Measurements from ENCODE around the gene NTRK2. TPM values are rescaled to one million over a fixed set of nuclear protein-coding genes. Genes with fewer than 3 reads are reported as not detected.

NTRK2 gene
- total RNA-seq, 1 donor from 2014 or later: 4.6 TPM

DNA sequence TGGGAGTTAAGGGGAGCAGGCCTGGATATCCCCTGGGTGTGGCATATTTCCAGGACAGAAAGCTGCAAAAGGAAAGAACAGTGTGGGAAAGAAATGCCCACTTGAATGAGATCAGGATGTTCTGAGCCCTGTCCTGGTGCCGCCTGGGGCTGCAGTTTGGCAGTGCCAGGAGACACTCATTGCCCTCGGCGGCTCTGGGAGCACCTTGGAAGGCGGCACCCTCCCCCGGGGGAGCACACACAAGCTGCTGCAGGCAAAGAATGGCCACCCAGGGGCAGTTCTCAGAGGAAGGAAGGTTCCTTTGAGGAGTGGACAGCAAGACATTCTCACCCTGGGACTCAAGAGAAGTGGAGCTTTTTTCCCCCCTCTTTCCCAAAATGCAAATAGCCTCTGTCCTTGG, 305.3 kb downstream of the NTRK2 start:
- TF ChIP-seq, protein P1, sequence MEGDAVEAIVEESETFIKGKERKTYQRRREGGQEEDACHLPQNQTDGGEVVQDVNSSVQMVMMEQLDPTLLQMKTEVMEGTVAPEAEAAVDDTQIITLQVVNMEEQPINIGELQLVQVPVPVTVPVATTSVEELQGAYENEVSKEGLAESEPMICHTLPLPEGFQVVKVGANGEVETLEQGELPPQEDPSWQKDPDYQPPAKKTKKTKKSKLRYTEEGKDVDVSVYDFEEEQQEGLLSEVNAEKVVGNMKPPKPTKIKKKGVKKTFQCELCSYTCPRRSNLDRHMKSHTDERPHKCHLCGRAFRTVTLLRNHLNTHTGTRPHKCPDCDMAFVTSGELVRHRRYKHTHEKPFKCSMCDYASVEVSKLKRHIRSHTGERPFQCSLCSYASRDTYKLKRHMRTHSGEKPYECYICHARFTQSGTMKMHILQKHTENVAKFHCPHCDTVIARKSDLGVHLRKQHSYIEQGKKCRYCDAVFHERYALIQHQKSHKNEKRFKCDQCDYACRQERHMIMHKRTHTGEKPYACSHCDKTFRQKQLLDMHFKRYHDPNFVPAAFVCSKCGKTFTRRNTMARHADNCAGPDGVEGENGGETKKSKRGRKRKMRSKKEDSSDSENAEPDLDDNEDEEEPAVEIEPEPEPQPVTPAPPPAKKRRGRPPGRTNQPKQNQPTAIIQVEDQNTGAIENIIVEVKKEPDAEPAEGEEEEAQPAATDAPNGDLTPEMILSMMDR (IDR thresholded peaks at IDR 0.05; ENCODE audit: insufficient read depth, low read depth, low read length): no peak
- TF ChIP-seq EZH2 (IDR thresholded peaks at IDR 0.05; ENCODE audit: insufficient read depth, low read length): no peak
- peaks cover 4% of the 10 kb centered on the region for H3K27me3 Mint-ChIP-seq (ENCODE audit: low read depth, unreplicated experiment)
- FAIRE-seq (no peak), DNase-seq (ENCODE audit: low read depth) (no peak)
- Histone ChIP-seq H3K4me3 (ENCODE audit: insufficient read depth, low read depth, low read length) (no peak overlapping the region), H3K4me1 (ENCODE audit: insufficient read depth, low read length) (peaks cover 5% of the 10 kb centered on the region), H3K4me2 (ENCODE audit: low read length) (no peak overlapping the region), H3K27ac (ENCODE audit: low read depth, low read length) (no peak overlapping the region), H3K79me2 (ENCODE audit: insufficient read depth, low read length) (no peaks in the 10 kb centered on the region), H3K27me3 (ENCODE audit: insufficient read depth, low read length) (no peaks in the 10 kb centered on the region), H3K9ac (ENCODE audit: low read length) (no peak overlapping the region), H3K9me3 (ENCODE audit: insufficient read depth, low read depth, low read length) (no peaks in the 10 kb centered on the region), H4K20me1 (ENCODE audit: insufficient read depth, low read length) (no peaks in the 10 kb centered on the region), H3K36me3 (ENCODE audit: insufficient read depth, low read length) (no peaks in the 10 kb centered on the region), H2AFZ (ENCODE audit: low read depth, low read length) (no peak overlapping the region)
- no peaks in the 10 kb centered on the region for H3K36me3 Mint-ChIP-seq (ENCODE audit: low read depth, unreplicated experiment)
- H3K4me3 Mint-ChIP-seq (ENCODE audit: unreplicated experiment): no peak overlapping the region
- H3K4me1 Mint-ChIP-seq (ENCODE audit: low read depth, unreplicated experiment): peaks cover 27% of the 10 kb centered on the region
- no peak overlapping the region for H3K27ac Mint-ChIP-seq (ENCODE audit: unreplicated experiment)
- peaks cover 4% of the 10 kb centered on the region for H3K9me3 Mint-ChIP-seq (ENCODE audit: unreplicated experiment)

DNA sequence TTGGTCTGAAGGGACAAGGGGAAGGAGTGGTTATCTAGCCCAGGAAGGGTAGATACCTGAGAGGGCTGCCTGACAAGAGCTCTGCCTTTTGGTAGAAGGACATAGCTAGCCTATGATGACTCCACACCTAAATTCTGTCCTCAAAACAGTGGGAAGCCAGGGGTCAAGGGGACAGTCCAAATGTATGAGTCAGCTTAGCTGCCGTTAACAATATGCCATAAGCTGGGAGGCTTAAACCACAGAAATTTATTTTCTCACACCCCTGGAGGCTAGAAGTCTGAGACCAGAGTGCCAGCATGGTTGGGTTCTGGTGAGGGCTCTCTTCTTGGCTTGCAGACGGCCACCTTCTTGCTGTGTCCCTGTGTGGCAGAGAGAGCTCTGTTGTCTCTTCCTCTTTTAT, 306.4 kb downstream of the NTRK2 start:
- FAIRE-seq (no peak), DNase-seq (ENCODE audit: low read depth) (peak; percentile 47)
- no peak overlapping the region for H2AFZ ChIP-seq (ENCODE audit: low read depth, low read length)
- no peaks in the 10 kb centered on the region for H3K79me2 ChIP-seq (ENCODE audit: insufficient read depth, low read length)
- peaks cover 4% of the 10 kb centered on the region for H3K27me3 Mint-ChIP-seq (ENCODE audit: low read depth, unreplicated experiment)
- peak overlapping the region; percentile 73 for H3K27ac Mint-ChIP-seq (ENCODE audit: unreplicated experiment)
- H3K36me3 ChIP-seq (ENCODE audit: insufficient read depth, low read length): no peaks in the 10 kb centered on the region
- no peaks in the 10 kb centered on the region for H3K36me3 Mint-ChIP-seq (ENCODE audit: low read depth, unreplicated experiment)
- no peaks in the 10 kb centered on the region for H4K20me1 ChIP-seq (ENCODE audit: insufficient read depth, low read length)
- H3K9me3 ChIP-seq (ENCODE audit: insufficient read depth, low read depth, low read length): no peaks in the 10 kb centered on the region
- H3K4me3 Mint-ChIP-seq (ENCODE audit: unreplicated experiment): no peak overlapping the region
- no peaks in the 10 kb centered on the region for H3K4me1 ChIP-seq (ENCODE audit: insufficient read depth, low read length)
- peak overlapping the region; percentile 24 for H3K4me2 ChIP-seq (ENCODE audit: low read length)
- peak overlapping the region; percentile 49 for H3K27ac ChIP-seq (ENCODE audit: low read depth, low read length)
- H3K4me3 ChIP-seq (ENCODE audit: insufficient read depth, low read depth, low read length): no peak overlapping the region
- no peaks in the 10 kb centered on the region for H3K27me3 ChIP-seq (ENCODE audit: insufficient read depth, low read length)
- TF ChIP-seq EZH2 (IDR thresholded peaks at IDR 0.05; ENCODE audit: insufficient read depth, low read length): no peak
- TF ChIP-seq, protein P1 (IDR thresholded peaks at IDR 0.05; ENCODE audit: insufficient read depth, low read depth, low read length): no peak
- H3K9ac ChIP-seq (ENCODE audit: low read length): no peak overlapping the region
- H3K9me3 Mint-ChIP-seq (ENCODE audit: unreplicated experiment): peaks cover 7% of the 10 kb centered on the region
- peaks cover 21% of the 10 kb centered on the region for H3K4me1 Mint-ChIP-seq (ENCODE audit: low read depth, unreplicated experiment)

DNA sequence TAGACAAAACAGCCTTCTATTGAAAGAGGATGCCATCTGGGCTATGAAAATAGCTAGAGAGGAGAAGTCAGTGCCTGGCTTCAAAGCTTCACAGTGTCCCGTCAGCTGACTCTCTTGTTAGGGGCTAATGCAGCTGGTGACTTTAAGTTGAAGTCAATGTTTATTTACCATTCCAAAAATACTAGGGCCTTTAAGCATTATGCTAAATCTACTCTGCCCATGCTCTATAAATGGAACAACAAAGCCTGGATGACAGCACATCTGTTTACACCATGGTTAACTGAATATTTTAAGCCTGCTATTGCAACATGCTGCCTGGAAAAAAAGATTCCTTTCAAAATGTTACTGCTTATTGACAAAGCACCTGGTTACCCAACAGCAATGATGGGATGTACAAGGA, 309.1 kb downstream of the NTRK2 start:
- TF ChIP-seq, protein P1 (IDR thresholded peaks at IDR 0.05; ENCODE audit: insufficient read depth, low read depth, low read length): no peak
- TF ChIP-seq EZH2 (IDR thresholded peaks at IDR 0.05; ENCODE audit: insufficient read depth, low read length): no peak
- Mint-ChIP-seq H3K9me3 (ENCODE audit: unreplicated experiment) (peaks cover 7% of the 10 kb centered on the region), H3K27me3 (ENCODE audit: low read depth, unreplicated experiment) (no peaks in the 10 kb centered on the region), H3K27ac (ENCODE audit: unreplicated experiment) (no peak overlapping the region), H3K4me3 (ENCODE audit: unreplicated experiment) (no peak overlapping the region), H3K36me3 (ENCODE audit: low read depth, unreplicated experiment) (no peaks in the 10 kb centered on the region), H3K4me1 (ENCODE audit: low read depth, unreplicated experiment) (peaks cover 20% of the 10 kb centered on the region)
- Histone ChIP-seq H3K79me2 (ENCODE audit: insufficient read depth, low read length) (no peaks in the 10 kb centered on the region), H3K4me2 (ENCODE audit: low read length) (no peak overlapping the region), H3K36me3 (ENCODE audit: insufficient read depth, low read length) (no peaks in the 10 kb centered on the region), H3K9ac (ENCODE audit: low read length) (no peak overlapping the region), H3K9me3 (ENCODE audit: insufficient read depth, low read depth, low read length) (no peaks in the 10 kb centered on the region), H4K20me1 (ENCODE audit: insufficient read depth, low read length) (no peaks in the 10 kb centered on the region), H3K4me3 (ENCODE audit: insufficient read depth, low read depth, low read length) (no peak overlapping the region), H3K27me3 (ENCODE audit: insufficient read depth, low read length) (no peaks in the 10 kb centered on the region), H3K4me1 (ENCODE audit: insufficient read depth, low read length) (no peaks in the 10 kb centered on the region), H3K27ac (ENCODE audit: low read depth, low read length) (no peak overlapping the region), H2AFZ (ENCODE audit: low read depth, low read length) (no peak overlapping the region)
- FAIRE-seq (no peak), DNase-seq (ENCODE audit: low read depth) (no peak)
